Mononuclear cell (primary cell): ENCODE measurements around the gene TP53BP2. TPM values are rescaled to one million over a fixed set of nuclear protein-coding genes. Genes with fewer than 3 reads are reported as not detected.

Source experiments
- H3K27me3 ChIP-seq: 2 replicates; pipeline ENCODE4 v1.6.0; 2011; ENCODE audit warnings: low read length, control low read depth; ENCODE audit not compliant: insufficient read depth
- H3K4me1 ChIP-seq: 2 replicates; pipeline ENCODE4 v1.5.1; 2011; ENCODE audit warnings: mild to moderate bottlenecking, low read length, control low read depth; ENCODE audit not compliant: insufficient read depth
- H3K4me3 ChIP-seq: 2 replicates; pipeline ENCODE4 v1.5.1; 2011; ENCODE audit warnings: mild to moderate bottlenecking, low read length, moderate library complexity
- H3K9me3 ChIP-seq: 2 replicates; pipeline ENCODE4 v1.5.1; 2011; ENCODE audit warnings: low read depth, mild to moderate bottlenecking, control low read depth, low read length
- total RNA-seq: library from RNA; depleted of rRNA; stranded (reverse); fragments of >200 nt; gene quantifications from one replicate; pipeline ENCODE4 v1.2.3, GENCODE V29; 2012

TP53BP2 gene
- total RNA-seq, 1 donor: 117 TPM

- Histone ChIP-seq H3K9me3 (no peaks in the 10 kb centered on the region), H3K4me1 (no peaks in the 10 kb centered on the region)
These were observed 69.5 kb downstream of the TP53BP2 start for GRCh38 chr1:223776075-223776814.

GRCh38 chr1:223775711-223776074 is 70.1 kb downstream of the TP53BP2 start:
- H3K9me3 ChIP-seq: no peaks in the 10 kb centered on the region
- no peaks in the 10 kb centered on the region for H3K27me3 ChIP-seq
- H3K4me1 ChIP-seq: no peaks in the 10 kb centered on the region
- H3K4me3 ChIP-seq: no peak overlapping the region

More at GRCh38 chr1:223776075-223776814, 69.5 kb downstream of the TP53BP2 start:
- Histone ChIP-seq H3K4me3 (no peak overlapping the region), H3K27me3 (no peaks in the 10 kb centered on the region)

GRCh38 chr1:223775054-223775453 is 70.7 kb downstream of the TP53BP2 start:
- no peaks in the 10 kb centered on the region for H3K4me1 ChIP-seq
- H3K27me3 ChIP-seq: no peaks in the 10 kb centered on the region

GRCh38 chr1:223774134-223774814 is 71.5 kb downstream of the TP53BP2 start:
- Histone ChIP-seq H3K27me3 (no peaks in the 10 kb centered on the region), H3K4me3 (no peak overlapping the region), H3K4me1 (no peaks in the 10 kb centered on the region), H3K9me3 (no peaks in the 10 kb centered on the region)

More at GRCh38 chr1:223775054-223775453, 70.7 kb downstream of the TP53BP2 start:
- Histone ChIP-seq H3K4me3 (no peak overlapping the region), H3K9me3 (no peaks in the 10 kb centered on the region)

- Histone ChIP-seq H3K4me3 (no peak overlapping the region), H3K27me3 (no peaks in the 10 kb centered on the region), H3K9me3 (no peaks in the 10 kb centered on the region), H3K4me1 (no peaks in the 10 kb centered on the region)
These were observed 73.0 kb downstream of the TP53BP2 start for GRCh38 chr1:223772771-223773160.

- H3K9me3 ChIP-seq: no peaks in the 10 kb centered on the region
- H3K27me3 ChIP-seq: no peaks in the 10 kb centered on the region
- H3K4me1 ChIP-seq: no peaks in the 10 kb centered on the region
- H3K4me3 ChIP-seq: no peak overlapping the region
These were observed 73.7 kb downstream of the TP53BP2 start for GRCh38 chr1:223771814-223772770.

- Histone ChIP-seq H3K4me1 (no peaks in the 10 kb centered on the region), H3K9me3 (no peaks in the 10 kb centered on the region), H3K27me3 (no peaks in the 10 kb centered on the region), H3K4me3 (no peak overlapping the region)
These were observed 74.3 kb downstream of the TP53BP2 start for GRCh38 chr1:223771469-223771813.

GRCh38 chr1:223770621-223771315 is 75.0 kb downstream of the TP53BP2 start:
- Histone ChIP-seq H3K4me3 (no peak overlapping the region), H3K9me3 (no peaks in the 10 kb centered on the region), H3K4me1 (no peaks in the 10 kb centered on the region), H3K27me3 (no peaks in the 10 kb centered on the region)

- Histone ChIP-seq H3K9me3 (no peaks in the 10 kb centered on the region), H3K4me3 (no peak overlapping the region), H3K27me3 (no peaks in the 10 kb centered on the region), H3K4me1 (no peaks in the 10 kb centered on the region)
These were observed 79.9 kb downstream of the TP53BP2 start for GRCh38 chr1:223765719-223766340.

- Histone ChIP-seq H3K9me3 (no peaks in the 10 kb centered on the region), H3K27me3 (no peaks in the 10 kb centered on the region), H3K4me1 (no peaks in the 10 kb centered on the region), H3K4me3 (no peak overlapping the region)
These were observed 80.6 kb downstream of the TP53BP2 start for GRCh38 chr1:223765036-223765718.

- no peak overlapping the region for H3K4me3 ChIP-seq
These were observed 81.9 kb downstream of the TP53BP2 start for GRCh38 chr1:223763881-223764280.

GRCh38 chr1:223763251-223763650 is 82.5 kb downstream of the TP53BP2 start:
- Histone ChIP-seq H3K27me3 (no peaks in the 10 kb centered on the region), H3K4me3 (no peak overlapping the region), H3K4me1 (no peaks in the 10 kb centered on the region), H3K9me3 (no peaks in the 10 kb centered on the region)

More at GRCh38 chr1:223763881-223764280, 81.9 kb downstream of the TP53BP2 start:
- no peaks in the 10 kb centered on the region for H3K27me3 ChIP-seq
- H3K4me1 ChIP-seq: no peaks in the 10 kb centered on the region
- no peaks in the 10 kb centered on the region for H3K9me3 ChIP-seq

- no peaks in the 10 kb centered on the region for H3K27me3 ChIP-seq
- no peaks in the 10 kb centered on the region for H3K9me3 ChIP-seq
- no peaks in the 10 kb centered on the region for H3K4me1 ChIP-seq
- no peak overlapping the region for H3K4me3 ChIP-seq
These were observed 84.3 kb downstream of the TP53BP2 start for GRCh38 chr1:223761411-223761810.

- H3K4me1 ChIP-seq: no peaks in the 10 kb centered on the region
- no peak overlapping the region for H3K4me3 ChIP-seq
- no peaks in the 10 kb centered on the region for H3K9me3 ChIP-seq
- H3K27me3 ChIP-seq: no peaks in the 10 kb centered on the region
These were observed 84.9 kb downstream of the TP53BP2 start for GRCh38 chr1:223760833-223761232.
